HG02938 (cell line): ENCODE results near the gene SLC28A3.

ENCODE experiments used
- ATAC-seq: cut with Tn5 transposase; IDR thresholded peaks from one replicate; pipeline ENCODE4 v1.9.1; 2021; ENCODE audit warnings: mild to moderate bottlenecking, moderate library complexity; ENCODE audit not compliant: unreplicated experiment

SLC28A3 gene

GRCh38 chr9:84339962-84340361 lies 596 bp downstream of the SLC28A3 start:
- no peak for ATAC-seq

DNA sequence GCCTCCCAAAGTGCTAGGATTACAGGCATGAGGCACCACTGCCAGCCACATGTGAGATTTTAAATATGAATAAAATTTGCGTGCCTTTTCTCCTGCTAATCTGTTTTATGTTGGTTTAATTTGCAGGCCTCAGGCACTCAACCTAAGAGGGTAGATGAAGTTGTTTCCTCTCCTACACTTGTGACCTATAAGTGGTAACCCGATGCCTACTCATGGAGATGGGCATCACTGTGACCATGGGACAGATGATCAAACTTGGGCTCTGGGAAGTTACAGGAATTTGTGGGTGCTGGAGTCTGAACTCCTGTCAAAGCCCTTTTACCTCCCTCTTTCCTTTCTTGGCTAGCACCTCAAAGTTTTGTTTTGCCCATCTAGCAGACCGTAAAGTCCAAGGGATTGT lies 1.1 kb downstream of the SLC28A3 start:
- no peak for ATAC-seq

DNA sequence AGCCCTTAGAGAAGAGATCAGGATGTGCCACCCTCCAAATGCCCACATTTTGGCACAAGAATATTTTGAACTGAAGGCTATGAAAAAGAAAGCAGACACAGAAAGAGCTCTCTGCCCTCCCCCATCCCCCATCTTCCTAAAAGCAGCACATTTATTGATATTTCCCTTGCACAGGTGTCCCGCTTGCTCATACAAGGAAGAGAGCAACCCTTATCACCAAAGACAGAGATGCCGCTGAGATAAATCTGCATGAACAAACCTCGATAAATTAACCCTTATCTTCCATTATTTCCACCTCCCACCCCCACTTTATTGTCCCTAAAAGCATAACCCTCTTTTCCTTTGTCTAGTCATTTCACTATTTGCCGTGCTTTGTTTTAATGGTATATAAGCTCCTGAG lies 1.8 kb downstream of the SLC28A3 start:
- no peak for ATAC-seq

DNA sequence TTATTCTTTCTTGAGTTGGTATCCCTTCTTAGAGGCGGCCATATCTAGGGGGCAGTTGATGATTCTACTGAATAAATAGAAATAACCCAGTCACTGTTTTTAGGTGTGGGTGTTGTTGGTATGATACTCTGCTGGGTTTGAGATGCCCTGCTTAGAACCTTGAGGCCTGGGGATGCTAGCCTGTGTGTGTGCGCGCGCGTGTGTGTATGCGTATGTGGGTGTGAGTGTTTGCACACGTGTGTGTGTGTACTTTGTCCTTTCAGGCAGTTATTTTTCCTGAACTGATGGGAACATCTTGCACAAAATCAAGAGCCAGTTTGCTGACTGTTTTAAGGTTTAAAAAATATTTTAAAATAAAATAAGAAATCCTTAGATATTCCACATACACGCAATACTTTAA lies 3.3 kb downstream of the SLC28A3 start:
- no peak for ATAC-seq

- ATAC-seq: no peak
Measured at GRCh38 chr9:84331119-84331809, 9.3 kb downstream of the SLC28A3 start.

GRCh38 chr9:84330246-84330645 lies 10.3 kb downstream of the SLC28A3 start:
- ATAC-seq: no peak

DNA sequence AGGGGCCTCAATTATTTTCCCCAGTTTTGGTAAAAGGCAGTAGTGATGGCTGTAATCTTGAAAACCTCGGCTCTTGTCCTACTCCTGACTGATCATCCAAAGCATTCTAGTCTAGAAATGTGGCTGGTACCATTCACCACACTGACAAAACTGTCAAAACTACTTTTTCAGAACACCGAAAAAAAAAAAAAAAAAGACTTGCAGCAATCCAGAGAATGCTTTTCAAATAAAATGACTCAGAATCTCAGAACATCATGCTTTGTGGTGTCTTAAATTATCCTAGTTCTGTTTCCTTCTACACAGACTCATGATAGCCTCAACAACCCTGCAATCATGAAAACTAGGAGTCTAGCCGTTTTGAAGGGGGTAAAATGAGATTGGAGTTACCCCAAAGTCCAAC lies 13.4 kb downstream of the SLC28A3 start:
- ATAC-seq: no peak

DNA sequence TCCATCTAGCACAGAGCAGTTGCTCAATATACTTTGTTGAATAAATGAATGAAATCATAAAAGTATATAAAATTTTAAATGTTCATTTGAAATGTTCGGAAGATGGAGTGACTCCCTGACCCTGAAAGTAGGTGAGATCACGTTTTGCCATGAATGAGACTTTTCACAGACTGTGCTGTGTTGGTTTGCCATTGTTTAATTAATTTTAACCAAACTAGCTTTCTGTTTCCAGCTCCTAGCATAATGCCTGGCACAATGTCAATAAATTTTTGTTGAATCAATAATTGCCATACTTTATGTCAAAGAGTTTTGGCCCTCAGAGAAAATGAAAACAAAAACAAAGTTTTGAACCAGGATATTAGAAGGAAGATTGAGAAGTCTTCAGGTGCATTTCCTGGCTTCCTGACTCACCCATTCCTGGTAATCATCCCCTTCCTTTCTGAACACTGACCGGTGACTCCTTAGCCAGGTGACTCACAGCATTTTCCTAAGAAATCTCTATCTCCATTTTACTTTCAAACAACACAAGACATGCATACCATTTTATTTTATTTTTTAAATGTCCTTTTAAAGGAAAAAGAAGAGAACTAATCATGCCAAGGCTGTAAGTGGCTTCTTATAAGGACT lies 15.1 kb downstream of the SLC28A3 start:
- ATAC-seq: no peak

DNA sequence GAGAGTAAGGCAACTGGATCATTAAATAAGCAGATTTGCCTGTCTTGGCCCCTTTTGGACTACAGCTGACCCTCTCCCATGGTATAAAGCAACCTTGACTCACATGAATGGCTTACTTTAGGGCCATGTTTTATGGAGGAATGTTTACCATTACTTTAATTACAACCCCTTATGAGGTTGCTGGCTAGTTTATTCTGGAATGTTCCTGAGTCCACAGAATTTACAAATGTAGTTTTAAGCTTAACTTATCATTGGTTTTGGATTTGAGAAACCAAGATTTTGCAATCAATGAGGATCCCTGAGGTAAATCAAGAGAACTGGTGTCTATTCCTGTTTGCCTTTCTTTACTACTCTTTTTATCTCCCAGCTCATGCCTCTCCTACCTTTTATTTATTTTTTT lies 15.7 kb downstream of the SLC28A3 start:
- ATAC-seq: no peak

DNA sequence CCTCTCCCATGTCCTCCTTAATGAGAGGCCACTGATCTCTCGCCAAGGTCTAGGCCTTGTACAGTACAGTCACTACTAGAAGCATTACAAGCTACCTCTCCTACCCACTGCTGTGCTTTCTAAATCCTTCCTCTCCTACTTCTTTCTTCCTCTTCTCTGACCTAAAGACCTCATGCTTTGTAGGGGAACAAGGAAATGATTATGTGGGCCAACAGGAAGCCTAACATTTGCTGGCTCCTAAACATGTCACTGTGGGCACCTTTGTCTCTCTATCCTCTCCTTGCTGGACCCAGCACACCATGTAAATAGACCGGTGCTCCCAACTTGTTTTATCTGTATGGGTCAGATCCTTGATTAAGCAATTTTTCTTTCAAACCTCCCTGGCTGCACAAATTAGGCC lies 16.7 kb downstream of the SLC28A3 start:
- ATAC-seq: no peak

DNA sequence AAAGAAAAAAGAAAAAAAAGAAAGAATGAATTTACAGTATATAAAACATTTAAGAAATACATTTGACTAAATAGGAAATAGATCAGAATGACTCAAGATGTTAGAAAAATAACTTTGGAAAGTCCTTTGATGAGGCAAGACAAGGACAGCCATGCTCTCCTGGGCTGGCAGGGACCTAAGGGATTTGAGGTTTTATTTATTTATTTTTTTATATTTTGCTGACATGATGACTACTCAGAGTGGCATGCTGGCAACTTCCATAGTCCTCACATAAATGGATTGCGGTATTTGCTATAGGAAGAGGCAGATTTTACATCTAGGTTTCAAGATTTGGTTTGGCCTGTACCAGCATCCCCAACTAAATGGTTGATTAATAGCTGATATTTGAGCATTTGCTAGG lies 17.7 kb downstream of the SLC28A3 start:
- no peak for ATAC-seq

DNA sequence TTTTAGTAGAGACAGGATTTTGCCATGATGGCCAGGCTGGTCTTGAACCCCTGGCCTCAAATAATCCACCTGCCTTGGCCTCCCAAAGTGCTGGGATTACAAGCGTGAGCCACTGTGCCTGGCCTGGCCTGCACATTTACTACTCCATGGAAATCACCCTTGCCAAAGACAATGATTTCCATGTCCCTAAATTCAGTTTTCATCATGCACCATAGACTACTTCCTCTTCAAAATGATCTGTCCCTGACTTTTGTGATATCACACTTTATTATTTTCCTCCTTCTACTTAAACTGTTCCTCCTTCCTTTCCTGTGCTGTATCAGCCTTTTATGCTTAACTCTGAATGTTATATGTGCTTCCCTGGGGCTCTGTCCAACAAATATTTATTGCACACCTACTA lies 20.3 kb downstream of the SLC28A3 start:
- ATAC-seq: no peak

- ATAC-seq: no peak
Measured at GRCh38 chr9:84319632-84320031, 20.9 kb downstream of the SLC28A3 start.

GRCh38 chr9:84318981-84319380 lies 21.6 kb downstream of the SLC28A3 start:
- ATAC-seq: no peak

DNA sequence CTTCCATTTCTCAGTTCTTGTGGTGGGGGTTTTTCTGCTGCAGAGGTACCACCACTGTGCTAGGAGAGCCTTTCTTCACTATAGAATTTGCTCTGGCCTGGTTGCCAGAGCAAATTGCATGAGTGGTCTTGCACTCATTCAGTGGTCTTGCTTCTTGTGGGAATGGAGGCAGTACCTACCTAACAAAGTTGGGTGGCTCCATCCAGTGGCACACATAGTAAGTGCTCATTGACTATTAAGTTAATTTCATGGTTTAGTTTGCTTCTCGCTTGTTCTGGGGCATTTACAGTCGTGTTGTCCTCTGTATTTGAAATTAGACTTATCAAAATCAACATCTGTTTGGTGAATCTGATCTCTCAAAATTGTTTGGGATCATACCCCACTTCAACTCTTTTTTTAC lies 23.0 kb downstream of the SLC28A3 start:
- ATAC-seq: no peak

- ATAC-seq: no peak
Measured at GRCh38 chr9:84315278-84315877, 25.2 kb downstream of the SLC28A3 start.

DNA sequence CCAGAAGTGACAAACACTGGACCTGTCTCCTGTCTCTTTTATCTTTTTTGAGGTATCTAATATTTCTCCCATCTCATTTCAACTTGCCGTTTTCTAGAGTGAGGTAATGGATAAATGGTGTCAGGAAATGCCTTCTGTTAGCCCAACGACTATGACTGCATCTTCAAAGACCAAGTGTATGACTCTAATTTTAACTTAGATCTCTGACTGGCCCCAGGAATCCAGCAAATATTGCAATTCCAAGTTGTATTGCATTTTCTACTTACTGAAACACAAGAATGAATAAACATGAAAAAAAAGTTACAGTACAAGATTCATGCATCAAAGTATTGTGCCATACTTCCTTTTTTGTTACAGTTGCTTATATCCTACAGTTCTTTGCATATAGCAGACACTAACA lies 26.3 kb downstream of the SLC28A3 start:
- no peak for ATAC-seq

DNA sequence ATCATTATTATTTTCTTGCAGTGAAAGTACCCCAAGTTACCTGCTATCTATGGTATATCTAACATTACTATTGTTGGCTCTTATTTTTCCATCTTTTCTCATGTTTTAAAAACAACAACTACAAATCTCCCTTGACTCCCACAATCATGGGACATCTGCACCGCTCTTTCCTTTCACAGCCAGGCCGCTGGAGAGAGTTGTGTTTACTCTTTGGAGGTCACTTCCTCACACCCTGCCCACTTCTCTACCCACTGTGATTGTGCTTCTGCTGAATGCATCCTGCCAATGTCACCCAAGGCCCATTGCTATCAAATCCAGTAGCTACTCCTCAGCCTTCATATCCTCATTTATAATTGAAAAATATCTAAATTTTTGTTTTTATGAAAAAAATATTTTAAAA lies 29.7 kb downstream of the SLC28A3 start:
- ATAC-seq: no peak

- no peak for ATAC-seq
Measured at GRCh38 chr9:84305497-84306131, 34.9 kb downstream of the SLC28A3 start.

GRCh38 chr9:84304166-84304565 lies 36.4 kb downstream of the SLC28A3 start:
- no peak for ATAC-seq

DNA sequence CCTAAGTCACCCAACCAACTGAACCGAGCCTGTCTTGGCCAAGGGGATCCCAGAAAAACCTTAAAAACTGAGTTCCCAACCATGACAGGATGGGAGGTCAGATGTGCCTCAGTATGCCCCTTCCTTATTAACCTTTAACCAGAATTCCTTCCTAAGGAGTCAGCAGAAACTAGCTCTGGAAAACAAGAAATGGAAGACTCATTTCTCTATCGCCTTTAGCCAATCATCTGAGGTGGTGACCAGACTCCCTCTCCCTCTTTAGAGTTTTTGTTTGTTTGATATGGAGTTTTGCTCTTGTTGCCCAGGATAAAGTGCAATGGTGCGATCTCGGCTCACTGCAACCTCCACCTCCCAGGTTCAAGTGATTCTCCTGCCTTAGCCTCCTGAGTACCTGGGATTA lies 37.5 kb downstream of the SLC28A3 start:
- ATAC-seq: no peak

- no peak for ATAC-seq
Measured at GRCh38 chr9:84301851-84302250, 38.7 kb downstream of the SLC28A3 start.
